IMR-90 (cell line): ENCODE results near the gene SPATA16. TPM values are rescaled to one million over a fixed set of nuclear protein-coding genes. Genes with fewer than 3 reads are reported as not detected.

Experiments used
- ATAC-seq: fragments of 200-7000 bp; cut with Tn5 transposase; 2 replicates; pipeline ENCODE4 v1.9.1; 2020; ENCODE audit warnings: low read depth, mild to moderate bottlenecking, moderate library complexity
- BruUV-seq: library from RNA; stranded (reverse); fragments of 400-500 nt; replicated peaks from 2 replicates; lab custom pipeline; 2021; lab: Mats Ljungman, UMichigan
- CTCF ChIA-PET: fragments of 300-600 bp; formaldehyde crosslinking; extraction: SDS; loops from one replicate; lab custom pipeline; 2021; ENCODE audit warnings: antibody characterized with exemption; lab: Yijun Ruan, JAX
- POLR2A ChIA-PET: fragments of 300-600 bp; sonication (Branson Sonifier 250); formaldehyde crosslinking; loops from one replicate; lab custom pipeline; 2022; ENCODE audit warnings: antibody characterized with exemption; ENCODE audit not compliant: unreplicated experiment; lab: Charles Lee
- DNase-seq: peaks from one replicate; pipeline ENCODE4 v3.0.0; 2013
- H2AFZ ChIP-seq: replicated peaks from 2 replicates; pipeline ENCODE3; 2013; ENCODE audit warnings: low read length, mild to moderate bottlenecking; ENCODE audit not compliant: poor library complexity
- H2AK5ac ChIP-seq: 2 replicates; pipeline ENCODE4 v1.6.1; 2013; ENCODE audit warnings: low read depth, low read length, inconsistent platforms
- H2AK9ac ChIP-seq: replicated peaks from 2 replicates; pipeline ENCODE3; 2013; ENCODE audit warnings: mild to moderate bottlenecking, low read depth, low read length, moderate library complexity; ENCODE audit not compliant: poor library complexity
- H2BK120ac ChIP-seq: 2 replicates; pipeline ENCODE4 v1.6.1; 2013; ENCODE audit warnings: low read depth, low read length, inconsistent platforms
- H2BK15ac ChIP-seq: 3 replicates; pipeline ENCODE4 v1.6.1; 2013; ENCODE audit warnings: low read depth, low read length, inconsistent platforms
- H2BK20ac ChIP-seq: 2 replicates; pipeline ENCODE4 v1.6.1; 2013; ENCODE audit warnings: low read depth, mild to moderate bottlenecking, inconsistent platforms, low read length, moderate library complexity
- H2BK5ac ChIP-seq: 2 replicates; pipeline ENCODE4 v1.6.1; 2013; ENCODE audit warnings: mild to moderate bottlenecking, low read depth, low read length, inconsistent platforms; ENCODE audit not compliant: poor library complexity, severe bottlenecking
- H3K14ac ChIP-seq: replicated peaks from 2 replicates; pipeline ENCODE4 v1.6.1; 2013; ENCODE audit warnings: low read depth, low read length, inconsistent platforms
- H3K18ac ChIP-seq: 2 replicates; pipeline ENCODE4 v1.6.1; 2013; ENCODE audit warnings: low read depth, low read length, control low read depth
- H3K23ac ChIP-seq: 2 replicates; pipeline ENCODE4 v1.6.1; 2013; ENCODE audit warnings: low read depth, low read length, inconsistent platforms
- H3K27ac ChIP-seq: 2 replicates; pipeline ENCODE4 v1.5.1; 2013; ENCODE audit warnings: mild to moderate bottlenecking, control low read depth, low read length; ENCODE audit not compliant: insufficient read depth
- H3K27me3 ChIP-seq: 2 replicates; pipeline ENCODE4 v1.6.1; 2013; ENCODE audit warnings: low read length; ENCODE audit not compliant: control insufficient read depth, insufficient read depth
- H3K36me3 ChIP-seq: 2 replicates; pipeline ENCODE4 v1.6.1; 2013; ENCODE audit warnings: low read length, mixed read lengths; ENCODE audit not compliant: control insufficient read depth, insufficient read depth
- H3K4ac ChIP-seq: 2 replicates; pipeline ENCODE4 v1.6.1; 2013; ENCODE audit warnings: low read depth, low read length, inconsistent platforms
- H3K4me1 ChIP-seq: 2 replicates; pipeline ENCODE4 v1.6.1; 2013; ENCODE audit warnings: low read length, mixed read lengths; ENCODE audit not compliant: control insufficient read depth, insufficient read depth
- H3K4me2 ChIP-seq: 2 replicates; pipeline ENCODE4 v1.6.1; 2013; ENCODE audit warnings: low read depth, mild to moderate bottlenecking, control low read depth, low read length, moderate library complexity
- H3K4me3 ChIP-seq: 2 replicates; pipeline ENCODE4 v1.5.1; 2013; ENCODE audit warnings: low read depth, mild to moderate bottlenecking, control low read depth, low read length, moderate library complexity; ENCODE audit not compliant: insufficient read depth
- H3K56ac ChIP-seq: 2 replicates; pipeline ENCODE4 v1.6.1; 2013; ENCODE audit warnings: low read length, inconsistent platforms; ENCODE audit not compliant: insufficient read depth; ENCODE audit errors: extremely low read depth
- H3K79me1 ChIP-seq, 2 experiments: 2 replicates each; pipeline ENCODE4 v1.6.1; 2013; ENCODE audit warnings: low read length in 2 of 2, inconsistent platforms in 1 of 2, low read depth in 1 of 2
- H3K9ac ChIP-seq: 2 replicates; pipeline ENCODE4 v1.6.1; 2013; ENCODE audit warnings: low read depth, low read length, control low read depth
- H3K9me1 ChIP-seq: 2 replicates; pipeline ENCODE4 v1.6.1; 2013; ENCODE audit warnings: low read length, inconsistent platforms; ENCODE audit not compliant: insufficient read depth
- H3K9me3 ChIP-seq: 2 replicates; pipeline ENCODE4 v1.6.1; 2013; ENCODE audit warnings: low read length; ENCODE audit not compliant: control insufficient read depth, insufficient read depth
- H4K20me1 ChIP-seq: 2 replicates; pipeline ENCODE4 v1.6.1; 2013; ENCODE audit warnings: low read length, inconsistent platforms; ENCODE audit not compliant: insufficient read depth
- H4K5ac ChIP-seq: 2 replicates; pipeline ENCODE4 v1.6.1; 2013; ENCODE audit warnings: mild to moderate bottlenecking, low read depth, low read length, control low read depth
- H4K8ac ChIP-seq, 2 experiments: 2 replicates each; pipeline ENCODE4 v1.6.1; 2013; ENCODE audit warnings: low read depth in 2 of 2, low read length in 2 of 2, control low read depth in 1 of 2, inconsistent platforms in 1 of 2
- H4K91ac ChIP-seq: 2 replicates; pipeline ENCODE4 v1.6.1; 2013; ENCODE audit warnings: low read depth, low read length, inconsistent platforms; ENCODE audit not compliant: insufficient read depth
- BHLHE40 ChIP-seq: fragments of 150-350 bp; IDR thresholded peaks from 2 replicates; pipeline ENCODE4 v1.6.1; 2016; ENCODE audit warnings: mild to moderate bottlenecking, low read depth, low read length
- CEBPB ChIP-seq: IDR thresholded peaks from 2 replicates; pipeline ENCODE4 v1.6.1; 2012; ENCODE audit warnings: low read depth, low read length, improper control_type of control experiment
- CHD1 ChIP-seq: IDR thresholded peaks from 2 replicates; pipeline ENCODE4 v1.6.1; 2012; ENCODE audit warnings: low read depth, low read length, improper control_type of control experiment
- FOS ChIP-seq: fragments of 150-350 bp; IDR thresholded peaks from 2 replicates; pipeline ENCODE4 v1.6.1; 2016; ENCODE audit warnings: low read depth, low read length
- MAFK ChIP-seq: IDR thresholded peaks from 2 replicates; pipeline ENCODE4 v1.6.1; 2012; ENCODE audit warnings: low read depth, low read length, improper control_type of control experiment
- MAZ ChIP-seq: IDR thresholded peaks from 2 replicates; pipeline ENCODE4 v1.6.1; 2012; ENCODE audit warnings: low read depth, mild to moderate bottlenecking, low read length, improper control_type of control experiment, moderate library complexity, borderline replicate concordance
- MXI1 ChIP-seq: IDR thresholded peaks from 2 replicates; pipeline ENCODE4 v1.6.1; 2012; ENCODE audit warnings: low read depth, mild to moderate bottlenecking, low read length, moderate library complexity, borderline replicate concordance
- NFE2L2 ChIP-seq: fragments of 150-350 bp; IDR thresholded peaks from 2 replicates; pipeline ENCODE4 v1.6.1; 2016; ENCODE audit warnings: low read depth, mild to moderate bottlenecking, low read length
- POLR2A ChIP-seq: IDR thresholded peaks from 2 replicates; pipeline ENCODE4 v1.6.1; 2012; ENCODE audit warnings: mild to moderate bottlenecking, low read depth, low read length
- RAD21 ChIP-seq: IDR thresholded peaks from 2 replicates; pipeline ENCODE4 v1.6.1; 2012; ENCODE audit warnings: low read length, improper control_type of control experiment
- RCOR1 ChIP-seq: IDR thresholded peaks from 2 replicates; pipeline ENCODE4 v1.6.1; 2012; ENCODE audit warnings: mild to moderate bottlenecking, low read length, improper control_type of control experiment; ENCODE audit not compliant: insufficient replicate concordance
- RFX5 ChIP-seq: IDR thresholded peaks from 2 replicates; pipeline ENCODE4 v1.8.0; 2012; ENCODE audit warnings: low read depth, mild to moderate bottlenecking, low read length, moderate library complexity
- SMC3 ChIP-seq: fragments of 150-350 bp; IDR thresholded peaks from 2 replicates; pipeline ENCODE4 v1.6.1; 2016; ENCODE audit warnings: low read depth, mild to moderate bottlenecking, antibody characterized with exemption, low read length, moderate library complexity
- WGBS, 2 experiments: methylation state at CpG; one replicate each; pipeline versions ENCODE4 v1.1.5 to v1.1.7; 2013; ENCODE audit warnings: missing lambda C conversion rate in 2 of 2; ENCODE audit not compliant: insufficient read length in 1 of 2; ENCODE audit errors: extremely low coverage in 2 of 2; 5-methylcytosine and 5-hydroxymethylcytosine counted together
- dilution Hi-C: fragments of 300-500 bp; cut with HindIII; formaldehyde crosslinking; loops from one replicate; pipeline ENCODE4 v1.14.3; 2018; ENCODE audit warnings: low sequenced_read_pairs; ENCODE audit not compliant: unreplicated experiment
- in situ Hi-C: fragments of 300-500 bp; cut with MboI; formaldehyde crosslinking; loops from 3 replicates; pipeline ENCODE4 v1.14.3; 2019; ENCODE audit warnings: low sequenced_read_pairs, inconsistent platforms, mixed read lengths
- intact Hi-C: fragments of 100-400 bp; cut with micrococcal nuclease; formaldehyde crosslinking; loops from 2 replicates; pipeline ENCODE4 v1.10.0; 2022
- polyA plus RNA-seq, 3 experiments: library from polyadenylated mRNA; depleted of rRNA; stranded (reverse); fragments of >200 nt; gene quantifications; 2 replicates each; pipeline ENCODE4 v1.2.3, GENCODE V29; 2012; ENCODE audit warnings: low replicate concordance in 1 of 3
- total RNA-seq: library from RNA; depleted of rRNA; stranded (reverse); fragments of >200 nt; gene quantifications from 2 replicates; pipeline ENCODE4 v1.2.3, GENCODE V29; 2012
- TF ChIP-seq, protein P1 (sequence below): fragments of 150-350 bp; IDR thresholded peaks from 2 replicates; pipeline ENCODE4 v1.6.1; 2016; ENCODE audit warnings: low read depth, mild to moderate bottlenecking, low read length, moderate library complexity, borderline replicate concordance
- TF ChIP-seq, protein P2 (sequence below): fragments of 150-350 bp; IDR thresholded peaks from 2 replicates; pipeline ENCODE4 v1.6.1; 2017; ENCODE audit warnings: mild to moderate bottlenecking, antibody characterized with exemption, low read length, low read depth
- TF ChIP-seq, protein P3 (sequence below): conservative IDR thresholded peaks from 2 replicates; pipeline ENCODE4 v1.5.1; 2012; ENCODE audit warnings: mild to moderate bottlenecking, low read depth, low read length, improper control_type of control experiment

Gene SPATA16
- total and polyA plus RNA-seq, 2 of the 4 experiments (the other 2 are of a cell fraction): not detected

DNA sequence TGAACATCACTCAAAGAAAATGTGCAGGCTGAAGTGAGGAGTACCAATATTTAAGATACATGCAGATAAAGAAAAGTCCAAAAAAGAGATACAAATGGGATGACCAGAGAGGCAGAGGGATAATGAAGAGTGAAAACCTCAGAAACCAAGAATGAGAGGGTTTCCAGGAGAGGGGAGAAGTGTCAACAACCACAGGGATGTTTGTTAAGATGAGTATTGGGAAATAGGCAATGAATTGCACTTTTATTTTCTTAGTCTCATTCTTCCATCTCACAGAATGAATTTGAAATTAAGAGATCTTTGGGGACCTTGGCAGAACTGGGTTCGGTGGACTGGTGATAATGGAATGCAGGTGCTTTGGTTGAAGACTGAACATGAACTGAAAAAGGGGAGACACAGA lies 288.0 kb downstream of the SPATA16 start:
- no peak overlapping the region for H3K18ac ChIP-seq
- H4K5ac ChIP-seq: no peak overlapping the region
- H3K14ac ChIP-seq: no peak overlapping the region
- in situ Hi-C loops (no loop called here), intact Hi-C loops (no loop called here), dilution Hi-C loops (no loop called here)
- H2BK15ac ChIP-seq: no peak overlapping the region
- no peak for ATAC-seq
- H2AK9ac ChIP-seq: no peak overlapping the region
- TF ChIP-seq RCOR1 (no peak), CEBPB (no peak), SMC3 (no peak), POLR2A (no peak), RFX5 (no peak), FOS (no peak), RAD21 (no peak), MXI1 (no peak), BHLHE40 (no peak), CHD1 (no peak), MAFK (no peak), MAZ (no peak), NFE2L2 (no peak)
- TF ChIP-seq, protein P1, sequence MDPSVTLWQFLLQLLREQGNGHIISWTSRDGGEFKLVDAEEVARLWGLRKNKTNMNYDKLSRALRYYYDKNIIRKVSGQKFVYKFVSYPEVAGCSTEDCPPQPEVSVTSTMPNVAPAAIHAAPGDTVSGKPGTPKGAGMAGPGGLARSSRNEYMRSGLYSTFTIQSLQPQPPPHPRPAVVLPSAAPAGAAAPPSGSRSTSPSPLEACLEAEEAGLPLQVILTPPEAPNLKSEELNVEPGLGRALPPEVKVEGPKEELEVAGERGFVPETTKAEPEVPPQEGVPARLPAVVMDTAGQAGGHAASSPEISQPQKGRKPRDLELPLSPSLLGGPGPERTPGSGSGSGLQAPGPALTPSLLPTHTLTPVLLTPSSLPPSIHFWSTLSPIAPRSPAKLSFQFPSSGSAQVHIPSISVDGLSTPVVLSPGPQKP: no peak
- TF ChIP-seq, protein P2, sequence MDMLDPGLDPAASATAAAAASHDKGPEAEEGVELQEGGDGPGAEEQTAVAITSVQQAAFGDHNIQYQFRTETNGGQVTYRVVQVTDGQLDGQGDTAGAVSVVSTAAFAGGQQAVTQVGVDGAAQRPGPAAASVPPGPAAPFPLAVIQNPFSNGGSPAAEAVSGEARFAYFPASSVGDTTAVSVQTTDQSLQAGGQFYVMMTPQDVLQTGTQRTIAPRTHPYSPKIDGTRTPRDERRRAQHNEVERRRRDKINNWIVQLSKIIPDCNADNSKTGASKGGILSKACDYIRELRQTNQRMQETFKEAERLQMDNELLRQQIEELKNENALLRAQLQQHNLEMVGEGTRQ: no peak
- TF ChIP-seq, protein P3, sequence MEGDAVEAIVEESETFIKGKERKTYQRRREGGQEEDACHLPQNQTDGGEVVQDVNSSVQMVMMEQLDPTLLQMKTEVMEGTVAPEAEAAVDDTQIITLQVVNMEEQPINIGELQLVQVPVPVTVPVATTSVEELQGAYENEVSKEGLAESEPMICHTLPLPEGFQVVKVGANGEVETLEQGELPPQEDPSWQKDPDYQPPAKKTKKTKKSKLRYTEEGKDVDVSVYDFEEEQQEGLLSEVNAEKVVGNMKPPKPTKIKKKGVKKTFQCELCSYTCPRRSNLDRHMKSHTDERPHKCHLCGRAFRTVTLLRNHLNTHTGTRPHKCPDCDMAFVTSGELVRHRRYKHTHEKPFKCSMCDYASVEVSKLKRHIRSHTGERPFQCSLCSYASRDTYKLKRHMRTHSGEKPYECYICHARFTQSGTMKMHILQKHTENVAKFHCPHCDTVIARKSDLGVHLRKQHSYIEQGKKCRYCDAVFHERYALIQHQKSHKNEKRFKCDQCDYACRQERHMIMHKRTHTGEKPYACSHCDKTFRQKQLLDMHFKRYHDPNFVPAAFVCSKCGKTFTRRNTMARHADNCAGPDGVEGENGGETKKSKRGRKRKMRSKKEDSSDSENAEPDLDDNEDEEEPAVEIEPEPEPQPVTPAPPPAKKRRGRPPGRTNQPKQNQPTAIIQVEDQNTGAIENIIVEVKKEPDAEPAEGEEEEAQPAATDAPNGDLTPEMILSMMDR: no peak
- H2AK5ac ChIP-seq: no peak overlapping the region
- no peaks in the 10 kb centered on the region for H3K79me1 ChIP-seq
- H2BK120ac ChIP-seq: no peak overlapping the region
- H3K27me3 ChIP-seq: peaks cover 3% of the 10 kb centered on the region; the same call in 1 of the 2 replicates
- CTCF ChIA-PET: interaction anchor here (1.7 kb wide), 1 partner anchor 17 kb away, joined by 6 read pairs; no protein-coding TSS in a partner anchor
- H4K20me1 ChIP-seq: no peaks in the 10 kb centered on the region
- WGBS, 2 experiments: no CpG with 5 or more reads among the region's 1 CpG
- no peak overlapping the region for H2BK5ac ChIP-seq
- H2BK20ac ChIP-seq: no peak overlapping the region
- H3K4me3 ChIP-seq: no peak overlapping the region
- no peak for DNase-seq
- no peak overlapping the region for H3K9ac ChIP-seq
- no peak overlapping the region for H2AFZ ChIP-seq
- no peaks in the 10 kb centered on the region for H3K9me3 ChIP-seq
- no peaks in the 10 kb centered on the region for H3K9me1 ChIP-seq
- H3K4me2 ChIP-seq: no peak overlapping the region
- H3K23ac ChIP-seq: no peak overlapping the region
- H4K8ac ChIP-seq: no peak overlapping the region
- no peak overlapping the region for H3K56ac ChIP-seq
- no peaks in the 10 kb centered on the region for H3K4me1 ChIP-seq
- no peaks in the 10 kb centered on the region for H3K36me3 ChIP-seq
- POLR2A ChIA-PET: no interaction called here
- H3K27ac ChIP-seq: no peak overlapping the region
- H3K4ac ChIP-seq: no peak overlapping the region
- no TSS peak for BruUV-seq
- no peak overlapping the region for H4K91ac ChIP-seq
